GM12878 (cell line): ENCODE data around the gene TPO. TPM values are rescaled to one million over a fixed set of nuclear protein-coding genes. Genes with fewer than 3 reads are reported as not detected.

Experiments
- ATAC-seq: fragments of 200-7000 bp; cut with Tn5 transposase; 3 replicates; pipeline ENCODE4 v1.9.1; 2020; ENCODE audit warnings: mild to moderate bottlenecking, moderate library complexity
- BruUV-seq: library from RNA; stranded (reverse); fragments of 400-500 nt; replicated peaks from 2 replicates; lab custom pipeline; 2021; lab: Mats Ljungman, UMichigan
- CTCF ChIA-PET: fragments of 300-600 bp; sonication (Branson Sonifier 250); formaldehyde crosslinking; extraction: SDS; loops from one replicate; lab custom pipeline; 2021; ENCODE audit warnings: inconsistent platforms; lab: Yijun Ruan, JAX
- POLR2A ChIA-PET: fragments of 350-600 bp; formaldehyde crosslinking; extraction: SDS; loops from one replicate; lab custom pipeline; 2021; ENCODE audit warnings: inconsistent platforms; lab: Charles Lee
- RAD21 ChIA-PET: fragments of 300-600 bp; sonication (Branson Sonifier 250); formaldehyde crosslinking; loops from one replicate; lab custom pipeline; 2023; ENCODE audit warnings: antibody characterized with exemption; ENCODE audit not compliant: unreplicated experiment; lab: Charles Lee
- SMC1A ChIA-PET: fragments of 300-600 bp; sonication (Branson Sonifier 250); formaldehyde crosslinking; loops from one replicate; lab custom pipeline; 2023; ENCODE audit not compliant: unreplicated experiment, uncharacterized antibody; lab: Charles Lee
- DNase-seq: peaks from one replicate; pipeline ENCODE4 v3.0.0-alpha.2; 2011; ENCODE audit warnings: low read depth, low spot score
- FAIRE-seq: peaks from 3 replicates; lab custom pipeline; 2011; peaks lifted over from hg19 to GRCh38; lab: Jason Lieb, UNC
- H2AFZ ChIP-seq: 2 replicates; pipeline ENCODE4 v1.6.0; 2011; ENCODE audit warnings: low read depth, low read length, control low read depth; ENCODE audit not compliant: control insufficient read depth
- H3K27ac ChIP-seq: 2 replicates; pipeline ENCODE4 v1.5.1; 2011; ENCODE audit warnings: control low read depth; ENCODE audit not compliant: control insufficient read depth, insufficient read depth
- H3K27me3 ChIP-seq, 2 experiments: replicated peaks in 1 of 2; 2 replicates each; pipeline versions ENCODE4 v1.6.0 to v1.6.1; 2011; ENCODE audit warnings: low read length in 1 of 2; ENCODE audit not compliant: control insufficient read depth in 2 of 2, insufficient read depth in 2 of 2
- H3K36me3 ChIP-seq, 2 experiments: 2 replicates each; pipeline ENCODE4 v1.5.1; 2011; ENCODE audit warnings: low read length in 1 of 2; ENCODE audit not compliant: control insufficient read depth in 2 of 2, insufficient read depth in 2 of 2
- H3K4me1 ChIP-seq: 2 replicates; pipeline ENCODE4 v1.6.1; 2011; ENCODE audit warnings: mild to moderate bottlenecking, low read length, moderate library complexity, mixed read lengths; ENCODE audit not compliant: control insufficient read depth, insufficient read depth
- H3K4me2 ChIP-seq: 2 replicates; pipeline ENCODE4 v1.6.0; 2011; ENCODE audit warnings: control low read depth; ENCODE audit not compliant: control insufficient read depth, insufficient read depth
- H3K4me3 ChIP-seq: fragments of 200-600 bp; sonication (generic); 2 replicates; pipeline ENCODE4 v1.5.1; 2016
- H3K79me2 ChIP-seq: 2 replicates; pipeline ENCODE4 v1.6.0; 2011; ENCODE audit warnings: low read length; ENCODE audit not compliant: control insufficient read depth, insufficient read depth
- H3K9ac ChIP-seq: 2 replicates; pipeline ENCODE4 v1.8.0; 2011; ENCODE audit warnings: low read length, control low read depth, mixed read lengths; ENCODE audit not compliant: control insufficient read depth, insufficient read depth
- H3K9me3 ChIP-seq: replicated peaks from 3 replicates; pipeline ENCODE4 v1.5.1; 2011; ENCODE audit warnings: mild to moderate bottlenecking, low read length; ENCODE audit not compliant: control insufficient read depth, insufficient read depth
- H4K20me1 ChIP-seq: 2 replicates; pipeline ENCODE4 v1.6.0; 2011; ENCODE audit not compliant: control insufficient read depth, insufficient read depth
- FOXM1 ChIP-seq: IDR thresholded peaks from 2 replicates; pipeline ENCODE4 v1.6.1; 2012; ENCODE audit warnings: low read depth, mild to moderate bottlenecking, inconsistent platforms, low read length, moderate library complexity
- MXI1 ChIP-seq: fragments of 150-350 bp; IDR thresholded peaks from 2 replicates; pipeline ENCODE4 v1.6.1; 2011; ENCODE audit warnings: low read depth, mild to moderate bottlenecking, inconsistent platforms, low read length, improper control_type of control experiment
- MYC ChIP-seq: IDR thresholded peaks from 2 replicates; pipeline ENCODE4 v1.6.1; 2011; ENCODE audit warnings: mild to moderate bottlenecking, low read length, moderate library complexity, inconsistent platforms; ENCODE audit not compliant: insufficient read depth, insufficient replicate concordance, insufficient read length, severe bottlenecking
- POU2F2 ChIP-seq: IDR thresholded peaks from 3 replicates; pipeline ENCODE4 v1.6.1; 2011; ENCODE audit warnings: low read depth, mild to moderate bottlenecking, low read length, borderline replicate concordance
- SMC3 ChIP-seq: IDR thresholded peaks from 2 replicates; pipeline ENCODE4 v1.6.1; 2011; ENCODE audit warnings: low read length, improper control_type of control experiment, borderline replicate concordance
- SP1 ChIP-seq: IDR thresholded peaks from one replicate; pipeline ENCODE4 v1.6.1; 2011; ENCODE audit warnings: low read depth, low read length
- SUZ12 ChIP-seq: fragments of 200-600 bp; sonication (generic); IDR thresholded peaks from one replicate; pipeline ENCODE4 v1.6.1; 2018; ENCODE audit warnings: antibody characterized with exemption, mild to moderate bottlenecking; ENCODE audit not compliant: unreplicated experiment
- TCF12 ChIP-seq: IDR thresholded peaks from 2 replicates; pipeline ENCODE4 v1.6.1; 2011; ENCODE audit warnings: low read depth, mild to moderate bottlenecking, low read length
- ZNF274 ChIP-seq: IDR thresholded peaks from one replicate; pipeline ENCODE4 v1.8.0; 2011; ENCODE audit not compliant: insufficient read length, insufficient read depth
- WGBS: methylation state at CpG from one replicate; pipeline ENCODE4 v1.1.6; 2016; ENCODE audit warnings: low lambda C conversion rate; ENCODE audit not compliant: insufficient replicate concordance, insufficient coverage; ENCODE audit errors: missing lambda C conversion rate; 5-methylcytosine and 5-hydroxymethylcytosine counted together
- in situ Hi-C: fragments of 300-500 bp; cut with MboI; formaldehyde crosslinking; loops from 9 replicates; pipeline ENCODE4 v1.14.3; 2018; ENCODE audit warnings: mixed read lengths
- intact Hi-C: fragments of 100-400 bp; cut with micrococcal nuclease; formaldehyde crosslinking; loops from one replicate; pipeline ENCODE4 v1.14.2; 2022; ENCODE audit not compliant: unreplicated experiment
- polyA plus RNA-seq, 11 experiments: library from polyadenylated mRNA; depleted of rRNA in 4 of 11; unstranded in 6 of 11; stranded (reverse) in 5 of 11; fragments of >200 nt; fragmentation: Nextera tagmentation in 4 of 11; fragmentation: Illumina TruSeq in 1 of 11; extraction: Ambion mirVana in 4 of 11; extraction: Trizol in 1 of 11; gene quantifications; 1 replicate in 1 of 11; 2 replicates in 10 of 11; pipeline versions ENCODE4 v1.2.1 to v1.2.3, GENCODE V29; 2011 to 2016; ENCODE audit warnings: inconsistent platforms in 2 of 11, missing spikeins in 2 of 11, low read depth in 1 of 11
- total RNA-seq, 4 experiments: library from RNA; depleted of rRNA in 3 of 4; stranded (reverse); fragments of >200 nt in 3 of 4; fragmentation: Illumina TruSeq in 1 of 4; extraction: Trizol in 1 of 4; gene quantifications; 2 replicates each; pipeline versions ENCODE4 v1.2.1 to v1.2.3, GENCODE V29; 2013 to 2021
- TF ChIP-seq, protein P1 (sequence below): IDR thresholded peaks from 2 replicates; pipeline ENCODE4 v1.6.1; 2012; ENCODE audit warnings: low read depth, low read length, improper control_type of control experiment
- TF ChIP-seq, protein P2 (sequence below): fragments of 450-650 bp; IDR thresholded peaks from 2 replicates; pipeline ENCODE4 v1.6.1; 2014; ENCODE audit warnings: mild to moderate bottlenecking

The TPO gene
- total and polyA plus RNA-seq, 10 of the 15 experiments (the other 5 are each of a cell fraction or from before 2014, with no cell fraction given): 0.07 to 0.11 TPM; not detected in 8

DNA sequence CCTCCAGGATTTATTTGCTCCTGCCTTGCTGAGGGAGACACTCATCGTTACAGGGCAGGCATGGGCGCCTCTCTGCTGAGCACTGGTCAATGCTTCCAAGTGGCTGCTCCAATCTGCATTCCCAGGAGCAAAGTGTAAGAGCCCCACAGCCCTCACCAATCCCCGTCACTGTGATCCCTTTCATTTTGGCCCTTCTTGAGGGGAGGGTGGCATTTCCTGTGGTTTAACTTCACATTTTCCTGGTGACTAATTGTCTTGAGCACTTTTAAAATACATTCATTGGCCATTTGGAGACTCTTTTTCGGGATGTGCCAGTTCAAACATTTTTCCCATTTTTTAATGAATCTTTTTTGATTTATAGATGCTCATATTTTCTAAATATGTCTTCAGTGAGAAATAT is 33.0 kb downstream of the TPO start:
- in situ Hi-C loops (no loop called here), intact Hi-C loops (no loop called here)
- no TSS peak for BruUV-seq
- ChIA-PET SMC1A (no interaction called here), CTCF (no interaction called here), POLR2A (no interaction called here), RAD21 (no interaction called here)
- Histone ChIP-seq H3K36me3 (no peaks in the 10 kb centered on the region), H3K79me2 (no peaks in the 10 kb centered on the region), H3K4me2 (no peak overlapping the region), H3K4me1 (no peaks in the 10 kb centered on the region), H3K4me3 (no peak overlapping the region), H4K20me1 (no peaks in the 10 kb centered on the region), H3K9ac (no peak overlapping the region), H3K27ac (no peak overlapping the region), H2AFZ (no peak overlapping the region), H3K27me3 (no peaks in the 10 kb centered on the region), H3K9me3 (no peaks in the 10 kb centered on the region)
- FAIRE-seq (no peak), DNase-seq (no peak), ATAC-seq (no peak)
- no peak for TF ChIP-seq MYC
- no peak for TF ChIP-seq SP1
- TF ChIP-seq, protein P1, sequence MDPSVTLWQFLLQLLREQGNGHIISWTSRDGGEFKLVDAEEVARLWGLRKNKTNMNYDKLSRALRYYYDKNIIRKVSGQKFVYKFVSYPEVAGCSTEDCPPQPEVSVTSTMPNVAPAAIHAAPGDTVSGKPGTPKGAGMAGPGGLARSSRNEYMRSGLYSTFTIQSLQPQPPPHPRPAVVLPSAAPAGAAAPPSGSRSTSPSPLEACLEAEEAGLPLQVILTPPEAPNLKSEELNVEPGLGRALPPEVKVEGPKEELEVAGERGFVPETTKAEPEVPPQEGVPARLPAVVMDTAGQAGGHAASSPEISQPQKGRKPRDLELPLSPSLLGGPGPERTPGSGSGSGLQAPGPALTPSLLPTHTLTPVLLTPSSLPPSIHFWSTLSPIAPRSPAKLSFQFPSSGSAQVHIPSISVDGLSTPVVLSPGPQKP: no peak
- TF ChIP-seq SMC3: no peak
- TF ChIP-seq ZNF274: no peak
- TF ChIP-seq SUZ12: no peak
- no peak for TF ChIP-seq POU2F2
- no peak for TF ChIP-seq FOXM1
- TF ChIP-seq, protein P2, sequence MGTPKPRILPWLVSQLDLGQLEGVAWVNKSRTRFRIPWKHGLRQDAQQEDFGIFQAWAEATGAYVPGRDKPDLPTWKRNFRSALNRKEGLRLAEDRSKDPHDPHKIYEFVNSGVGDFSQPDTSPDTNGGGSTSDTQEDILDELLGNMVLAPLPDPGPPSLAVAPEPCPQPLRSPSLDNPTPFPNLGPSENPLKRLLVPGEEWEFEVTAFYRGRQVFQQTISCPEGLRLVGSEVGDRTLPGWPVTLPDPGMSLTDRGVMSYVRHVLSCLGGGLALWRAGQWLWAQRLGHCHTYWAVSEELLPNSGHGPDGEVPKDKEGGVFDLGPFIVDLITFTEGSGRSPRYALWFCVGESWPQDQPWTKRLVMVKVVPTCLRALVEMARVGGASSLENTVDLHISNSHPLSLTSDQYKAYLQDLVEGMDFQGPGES: no peak
- TF ChIP-seq MXI1: no peak
- no peak for TF ChIP-seq TCF12
- 13% methylated on average over 4 of the region's 4 CpGs for WGBS
